ENCODE results near the gene RNF41. TPM values are rescaled to one million over a fixed set of nuclear protein-coding genes. Genes with fewer than 3 reads are reported as not detected.
"Not testable (repeated sequence)": the region's sequence is repeated elsewhere in the genome, so short reads cannot be mapped to it uniquely, and the experiment has no call there.

The RNF41 gene
- total RNA-seq, 6 experiments from 2014 or later, result 65.9 to 103 (median 71.2) TPM

DNA sequence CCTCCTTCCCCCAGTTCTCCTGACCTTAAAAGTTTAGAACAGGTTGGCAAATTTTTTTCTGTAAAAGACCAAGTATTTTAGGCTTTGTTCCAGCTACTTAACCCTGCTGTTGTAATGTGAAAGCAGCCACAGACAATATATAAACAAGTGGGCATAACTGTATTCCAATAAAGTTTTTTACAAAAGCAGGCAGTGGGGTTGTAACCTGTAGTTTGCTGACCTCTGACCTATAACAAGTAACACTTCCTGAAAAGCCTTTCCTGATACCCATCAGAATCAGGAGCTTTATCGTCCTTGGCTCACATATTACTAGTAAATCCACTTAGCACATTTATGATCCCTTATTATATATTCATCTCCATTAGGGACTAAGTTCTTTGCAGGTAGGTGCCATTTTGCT lies 19.4 kb downstream of the RNF41 start:
- H3K36me3 Mint-ChIP-seq (ENCODE audit: low read depth), result peaks cover 28% of the 10 kb centered on the region

GRCh38 chr12:56198836-56199235 lies 22.9 kb downstream of the RNF41 start:
- no peak for TF ChIP-seq CTCF (IDR thresholded peaks at IDR 0.05)
- peak overlapping the region; percentile 7 for H3K27ac Mint-ChIP-seq
- H3K4me3 Mint-ChIP-seq, result no peak overlapping the region
- peaks cover 3% of the 10 kb centered on the region; the same call in 1 of the 2 replicates for H3K36me3 Mint-ChIP-seq (ENCODE audit: low read depth)
- peaks cover 6% of the 10 kb centered on the region for H3K27me3 Mint-ChIP-seq (ENCODE audit: insufficient read depth)
- no peaks in the 10 kb centered on the region for H3K9me3 Mint-ChIP-seq
- H3K4me1 Mint-ChIP-seq (ENCODE audit: low read depth), result peaks cover 44% of the 10 kb centered on the region
- peak; percentile 28 for DNase-seq

More for the DNA sequence above, 19.4 kb downstream of the RNF41 start:
- DNase-seq, result no peak
- H3K9me3 Mint-ChIP-seq, result no peaks in the 10 kb centered on the region
- H3K4me3 Mint-ChIP-seq, result no peak overlapping the region
- H3K27me3 Mint-ChIP-seq (ENCODE audit: insufficient read depth), result peaks cover 6% of the 10 kb centered on the region
- peak overlapping the region; percentile 20 for H3K27ac Mint-ChIP-seq
- no peak for TF ChIP-seq CTCF (IDR thresholded peaks at IDR 0.05)
- peaks cover 41% of the 10 kb centered on the region for H3K4me1 Mint-ChIP-seq (ENCODE audit: low read depth)

DNA sequence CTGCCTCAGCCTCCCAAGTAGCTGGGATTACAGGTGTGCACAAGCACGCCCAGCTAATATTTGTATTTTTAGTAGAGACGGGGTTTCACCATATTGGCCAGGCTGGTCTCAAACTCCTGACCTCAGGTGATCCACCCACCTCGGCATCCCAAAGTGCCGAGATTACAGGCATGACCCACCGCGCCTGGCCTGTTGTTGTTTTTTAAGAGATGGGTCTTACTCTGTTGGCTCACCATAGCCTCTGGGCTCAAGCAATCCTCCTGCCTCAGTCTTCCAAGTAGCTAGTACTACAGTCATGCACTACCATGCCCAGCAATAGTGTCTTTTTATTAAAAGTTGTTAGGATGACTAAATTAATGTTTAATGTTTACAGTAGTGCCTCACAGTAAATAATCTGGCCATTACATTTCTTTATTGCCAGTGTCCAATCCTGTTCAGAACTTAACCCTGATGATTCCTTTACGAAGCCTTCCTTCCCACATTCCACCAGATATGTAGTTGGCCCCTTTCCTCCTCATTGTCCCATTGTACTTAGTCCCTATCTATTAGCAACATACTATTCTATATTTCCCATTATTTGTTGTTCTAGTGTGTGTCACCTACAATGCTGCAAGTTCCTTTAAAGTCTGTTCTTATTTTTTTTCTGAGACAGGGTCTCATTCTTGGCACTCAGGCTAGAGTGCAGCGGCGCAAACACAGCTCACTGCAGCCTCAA lies 23.6 kb downstream of the RNF41 start:
- no peak for TF ChIP-seq CTCF (IDR thresholded peaks at IDR 0.05)
- no peaks in the 10 kb centered on the region for H3K9me3 Mint-ChIP-seq
- peak overlapping the region; percentile 53; the same call in 1 of the 2 replicates for H3K4me3 Mint-ChIP-seq
- H3K36me3 Mint-ChIP-seq (ENCODE audit: low read depth), result 0 out of 2 replicates have a peak, but pooled peaks cover 3% of the 10 kb centered on the region
- H3K27ac Mint-ChIP-seq, result peak overlapping the region; percentile 94
- no peak for DNase-seq
- H3K4me1 Mint-ChIP-seq (ENCODE audit: low read depth), result peaks cover 50% of the 10 kb centered on the region
- H3K27me3 Mint-ChIP-seq (ENCODE audit: insufficient read depth), result peaks cover 6% of the 10 kb centered on the region

- H3K27ac Mint-ChIP-seq, result peak overlapping the region; percentile 94
- not testable (repeated sequence) for H3K36me3 Mint-ChIP-seq (ENCODE audit: low read depth); H3K9me3 Mint-ChIP-seq; H3K27me3 Mint-ChIP-seq (ENCODE audit: insufficient read depth)
- peak overlapping the region; percentile 49; the same call in 1 of the 2 replicates for H3K4me3 Mint-ChIP-seq
- peaks cover 50% of the 10 kb centered on the region for H3K4me1 Mint-ChIP-seq (ENCODE audit: low read depth)
- peak; percentile 98 for DNase-seq
Observed at GRCh38 chr12:56196818-56197550, 24.7 kb downstream of the RNF41 start.

GRCh38 chr12:56193025-56193578 lies 28.6 kb downstream of the RNF41 start:
- TF ChIP-seq CTCF (IDR thresholded peaks at IDR 0.05), result peak; percentile 93
- Mint-ChIP-seq H3K36me3 (ENCODE audit: low read depth) (peaks cover 6% of the 10 kb centered on the region), H3K27ac (peak overlapping the region; percentile 79), H3K4me1 (ENCODE audit: low read depth) (peaks cover 50% of the 10 kb centered on the region), H3K27me3 (ENCODE audit: insufficient read depth) (peaks cover 10% of the 10 kb centered on the region), H3K4me3 (0 out of 2 replicates have a peak overlapping the region, but pooled peaks have one; percentile 12), H3K9me3 (0 out of 2 replicates have a peak, but pooled peaks cover 3% of the 10 kb centered on the region)
- peak; percentile 82 for DNase-seq
